Measurements from ENCODE around the gene CXCR6. TPM values are rescaled to one million over a fixed set of nuclear protein-coding genes. Genes with fewer than 3 reads are reported as not detected.
A peak's percentile ranks its signal among the peaks of the same experiment; 100 is the strongest.

CXCR6 gene
- total RNA-seq, 2 experiments from 2014 or later = 0.49 to 0.58 TPM

DNA sequence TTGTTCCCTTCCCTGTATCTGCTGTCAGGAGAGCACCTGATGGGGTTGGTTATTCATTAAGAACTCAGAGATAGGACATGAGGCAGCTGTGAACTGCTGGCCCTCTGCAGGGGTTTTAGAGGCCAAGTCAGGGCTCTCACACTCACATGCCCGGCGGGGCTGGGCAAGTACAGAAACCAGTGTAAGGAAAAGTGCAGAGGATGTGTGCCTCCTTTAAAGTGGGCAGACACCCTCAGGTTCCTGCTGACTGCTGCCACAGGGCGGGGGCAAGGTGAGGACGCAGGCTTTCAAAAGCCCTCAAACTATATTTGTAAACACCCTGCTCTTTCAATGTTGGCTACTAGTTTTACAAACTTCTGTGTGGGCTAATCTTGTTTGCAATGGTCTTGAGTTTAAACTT is 22.4 kb downstream of the CXCR6 start:
- Mint-ChIP-seq H3K27me3 (peaks cover 3% of the 10 kb centered on the region), H3K36me3 (peaks cover 57% of the 10 kb centered on the region), H3K4me1 (peaks cover 61% of the 10 kb centered on the region), H3K4me3 (no peak overlapping the region), H3K9me3 (no peaks in the 10 kb centered on the region), H3K27ac (peak overlapping the region; percentile 30)
- DNase-seq = peak; percentile 20

DNA sequence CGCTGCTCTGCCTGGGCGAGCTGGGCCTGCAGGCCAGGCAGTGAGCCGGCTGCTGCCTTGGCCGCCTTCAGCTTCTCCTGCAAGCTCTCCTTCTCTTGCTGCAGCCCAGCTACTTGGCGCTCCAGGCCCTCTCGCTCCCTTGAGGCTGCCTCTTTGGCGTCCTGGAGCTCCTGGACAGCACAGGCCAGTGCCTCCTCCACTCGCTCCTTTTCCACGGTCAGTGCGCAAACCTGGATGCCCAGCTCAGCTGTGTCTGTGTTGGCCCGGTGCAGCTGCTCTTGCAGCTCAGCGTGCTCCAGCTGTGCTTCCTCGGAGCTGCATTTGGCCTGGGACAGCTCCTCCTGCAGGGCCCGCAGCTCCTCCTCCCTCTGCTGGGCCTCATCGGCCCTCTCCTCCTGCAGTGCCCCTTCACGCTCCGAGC is 23.1 kb downstream of the CXCR6 start:
- Mint-ChIP-seq H3K9me3 (no peaks in the 10 kb centered on the region), H3K4me1 (peaks cover 58% of the 10 kb centered on the region), H3K4me3 (no peak overlapping the region), H3K27ac (no peak overlapping the region), H3K36me3 (peaks cover 56% of the 10 kb centered on the region), H3K27me3 (peaks cover 3% of the 10 kb centered on the region)
- DNase-seq = no peak

DNA sequence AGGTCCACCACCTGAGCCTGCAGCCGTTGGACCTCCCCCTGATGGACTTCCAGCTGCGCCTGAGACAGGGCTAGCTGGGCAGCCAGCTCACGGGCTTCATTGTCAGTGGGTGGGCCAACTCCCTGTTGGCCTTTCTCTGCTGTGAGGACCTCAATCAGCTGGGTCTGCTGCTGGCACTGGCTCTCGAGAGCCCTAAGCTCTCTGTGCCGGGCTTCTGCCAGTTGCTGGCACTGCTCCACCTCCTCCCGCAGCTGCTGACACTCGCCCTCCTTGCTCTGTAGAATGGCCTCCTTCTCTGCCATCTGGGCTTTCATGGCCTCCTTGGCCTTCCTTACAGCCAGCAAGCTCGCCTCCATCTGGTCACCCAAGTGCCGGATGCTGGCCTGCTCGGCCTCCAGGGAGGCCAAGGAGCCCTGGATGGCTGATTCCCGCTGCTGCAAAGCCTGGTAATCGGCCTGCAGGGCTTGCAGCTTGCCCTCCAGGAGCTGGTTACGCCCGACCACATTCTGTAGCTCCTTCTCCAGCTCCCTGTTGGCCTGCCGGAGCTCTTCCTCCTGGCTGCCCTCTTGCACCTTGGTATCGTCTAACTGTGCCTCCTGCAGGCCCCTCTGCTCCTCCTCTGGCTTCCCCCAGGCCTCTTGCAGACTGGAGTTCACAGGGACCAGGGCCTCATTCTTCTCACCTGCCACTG is 23.8 kb downstream of the CXCR6 start:
- Mint-ChIP-seq H3K4me3 (no peak overlapping the region), H3K27ac (no peak overlapping the region), H3K36me3 (peaks cover 58% of the 10 kb centered on the region)

DNA sequence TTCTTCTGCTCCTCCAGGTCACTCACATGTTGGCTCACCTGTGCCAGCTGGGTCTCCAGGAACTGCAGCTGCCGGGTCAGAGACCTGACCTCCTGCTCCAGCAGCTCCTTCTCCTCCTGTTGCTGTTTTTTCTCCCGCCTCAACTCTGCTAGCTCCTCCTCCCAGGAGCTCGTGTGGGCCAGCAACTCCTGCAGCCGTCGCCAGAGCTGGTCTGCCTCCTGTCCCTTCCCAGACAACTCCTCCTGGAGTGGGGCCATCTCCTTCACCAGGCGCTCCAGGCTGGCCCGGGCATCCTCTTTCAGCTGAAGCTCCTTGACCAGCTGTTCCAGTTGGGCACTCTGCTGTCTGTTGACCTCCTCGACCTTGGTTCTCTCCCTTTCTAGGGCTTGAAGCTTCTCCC is 24.5 kb downstream of the CXCR6 start:
- Mint-ChIP-seq H3K36me3 (peaks cover 58% of the 10 kb centered on the region), H3K9me3 (no peaks in the 10 kb centered on the region), H3K4me3 (no peak overlapping the region), H3K4me1 (peaks cover 52% of the 10 kb centered on the region), H3K27me3 (peaks cover 3% of the 10 kb centered on the region), H3K27ac (no peak overlapping the region)
- no peak for DNase-seq

More for the DNA sequence above, 23.8 kb downstream of the CXCR6 start:
- Mint-ChIP-seq H3K27me3 (peaks cover 3% of the 10 kb centered on the region), H3K4me1 (peaks cover 54% of the 10 kb centered on the region), H3K9me3 (no peaks in the 10 kb centered on the region)
- DNase-seq = no peak

DNA sequence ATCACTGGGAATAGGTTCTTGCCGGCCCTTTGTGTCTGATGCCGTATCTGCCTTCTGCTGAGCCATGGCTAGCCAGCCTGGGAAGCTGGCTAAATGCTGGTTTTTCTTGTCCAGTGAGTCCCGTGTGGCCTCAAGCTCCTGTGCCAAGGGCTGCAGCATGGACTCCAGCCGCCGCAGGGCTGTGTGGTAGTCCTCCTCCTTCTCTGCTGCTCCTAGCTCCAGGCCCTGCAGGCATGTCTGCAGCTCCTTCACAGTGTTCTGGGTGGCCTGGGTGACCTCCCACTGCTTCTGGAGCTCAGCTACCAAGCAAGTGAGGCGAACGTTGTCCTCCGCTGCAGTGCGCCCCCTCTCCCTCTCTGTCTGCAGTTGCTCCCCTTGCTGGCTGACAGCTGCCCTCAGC is 24.9 kb downstream of the CXCR6 start:
- peaks cover 3% of the 10 kb centered on the region for H3K27me3 Mint-ChIP-seq
- no peaks in the 10 kb centered on the region for H3K9me3 Mint-ChIP-seq
- no peak overlapping the region for H3K4me3 Mint-ChIP-seq
- no peak overlapping the region for H3K27ac Mint-ChIP-seq
- H3K36me3 Mint-ChIP-seq = peaks cover 56% of the 10 kb centered on the region
- no peak for DNase-seq
- peaks cover 52% of the 10 kb centered on the region for H3K4me1 Mint-ChIP-seq

DNA sequence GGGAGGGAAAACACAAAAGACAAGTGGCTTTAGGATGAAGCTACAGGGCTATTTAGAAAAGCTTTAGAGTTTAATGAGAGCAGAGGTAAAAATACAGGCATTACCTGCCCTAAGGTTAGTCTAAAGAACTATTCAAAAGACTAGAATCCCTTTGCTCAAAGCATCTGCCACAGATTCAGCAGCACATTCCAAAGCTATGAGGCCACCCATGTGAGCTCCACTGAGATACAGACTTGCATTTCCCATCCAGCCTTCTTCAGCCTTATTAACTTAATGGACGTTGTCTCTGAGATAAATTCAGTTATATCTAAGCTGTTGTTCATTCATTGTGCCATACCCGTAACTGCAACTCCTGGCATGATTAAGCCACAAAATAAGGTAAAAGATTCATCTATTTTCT is 25.4 kb downstream of the CXCR6 start:
- Mint-ChIP-seq H3K4me1 (peaks cover 47% of the 10 kb centered on the region), H3K9me3 (no peaks in the 10 kb centered on the region), H3K27me3 (peaks cover 3% of the 10 kb centered on the region), H3K27ac (no peak overlapping the region), H3K36me3 (peaks cover 59% of the 10 kb centered on the region), H3K4me3 (no peak overlapping the region)
- DNase-seq = no peak

DNA sequence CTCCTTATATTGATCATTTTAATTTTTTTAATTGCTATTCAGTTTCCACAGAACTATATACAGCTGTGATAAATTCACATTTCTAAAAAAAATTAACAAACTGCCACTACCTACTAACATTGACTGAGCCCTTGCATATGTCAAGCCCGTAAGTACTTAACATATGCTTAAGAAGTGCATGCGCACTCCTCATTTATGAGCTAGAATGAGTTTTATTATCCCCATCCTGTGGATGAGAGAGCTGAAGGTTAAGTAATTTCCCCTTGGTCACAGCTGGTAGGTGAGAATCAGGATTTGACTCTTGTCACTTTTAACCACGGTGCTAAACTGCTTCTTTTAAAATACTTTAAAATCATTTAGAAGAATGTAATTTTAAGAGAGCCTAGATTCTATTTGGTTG is 25.9 kb downstream of the CXCR6 start:
- Mint-ChIP-seq H3K36me3 (peaks cover 57% of the 10 kb centered on the region), H3K27ac (no peak overlapping the region), H3K4me3 (no peak overlapping the region), H3K27me3 (peaks cover 3% of the 10 kb centered on the region), H3K4me1 (peaks cover 43% of the 10 kb centered on the region), H3K9me3 (no peaks in the 10 kb centered on the region)
- DNase-seq = no peak

DNA sequence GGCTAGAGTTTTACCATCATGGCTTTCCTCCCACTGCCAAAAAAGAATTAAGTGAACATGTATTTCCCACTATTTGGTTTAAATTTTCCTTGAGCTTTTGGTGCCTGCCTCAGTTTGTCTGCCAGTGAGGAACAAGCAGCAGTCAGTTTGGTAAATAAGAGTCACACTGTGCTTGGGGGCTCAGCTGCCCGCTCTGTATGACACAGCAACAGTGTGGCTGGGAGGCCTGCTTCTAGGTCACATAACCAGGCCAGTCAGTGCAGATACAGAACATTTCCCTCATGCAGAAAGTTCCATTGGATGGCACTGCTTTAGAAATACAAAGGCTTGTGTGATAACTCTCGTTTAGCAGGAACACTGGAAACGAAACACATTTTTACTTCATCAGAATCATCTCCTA is 26.7 kb downstream of the CXCR6 start:
- no peak overlapping the region for H3K4me3 Mint-ChIP-seq
- peaks cover 39% of the 10 kb centered on the region for H3K4me1 Mint-ChIP-seq
- peaks cover 3% of the 10 kb centered on the region for H3K27me3 Mint-ChIP-seq
- no peak for DNase-seq
- H3K27ac Mint-ChIP-seq = no peak overlapping the region
- no peaks in the 10 kb centered on the region for H3K9me3 Mint-ChIP-seq
- peaks cover 58% of the 10 kb centered on the region for H3K36me3 Mint-ChIP-seq

DNA sequence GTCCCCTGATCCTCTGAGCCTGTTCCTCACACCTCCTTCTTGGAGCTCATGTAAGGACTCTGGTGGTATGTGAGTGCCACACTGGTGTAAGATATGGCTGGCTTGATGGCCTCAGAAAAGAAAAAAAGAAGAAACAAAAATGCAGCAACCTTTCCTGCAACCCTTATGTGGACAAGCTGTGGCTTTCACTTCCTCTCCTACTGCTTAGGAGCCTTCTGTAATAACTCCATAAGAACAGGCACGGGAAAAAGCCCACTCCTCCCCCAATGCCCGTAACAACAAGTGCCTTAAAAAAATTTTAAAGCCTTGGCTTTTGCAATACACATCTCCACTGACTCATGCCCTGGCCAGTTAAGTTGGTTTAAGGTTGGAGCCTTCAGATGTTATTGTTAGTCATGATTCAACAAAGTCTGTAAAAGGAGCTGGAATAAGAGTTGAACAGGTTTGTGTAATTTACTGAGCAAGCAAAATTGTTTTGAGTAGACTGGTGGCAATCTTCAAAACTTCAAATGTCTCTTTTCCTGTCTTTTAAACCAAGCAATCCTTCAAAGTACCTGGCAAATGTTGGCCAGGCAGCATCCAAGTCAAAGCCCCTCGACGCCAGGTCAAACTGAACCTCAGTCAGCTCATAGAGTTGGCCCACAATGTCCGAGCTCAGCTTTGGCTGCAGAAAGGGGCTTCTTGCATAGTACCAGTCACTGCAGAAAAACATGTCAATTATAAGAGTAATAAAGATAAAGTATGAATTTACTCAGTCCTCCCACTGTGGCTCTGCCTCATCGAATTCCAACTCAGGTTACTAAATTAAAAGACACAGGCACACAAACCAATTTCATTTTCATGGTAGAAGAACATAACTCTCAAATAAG is 29.5 kb downstream of the CXCR6 start:
- H3K4me3 Mint-ChIP-seq = no peak overlapping the region
- H3K9me3 Mint-ChIP-seq = no peaks in the 10 kb centered on the region
- peaks cover 47% of the 10 kb centered on the region for H3K4me1 Mint-ChIP-seq
- DNase-seq = no peak
- no peak overlapping the region for H3K27ac Mint-ChIP-seq
- H3K27me3 Mint-ChIP-seq = peaks cover 1% of the 10 kb centered on the region
- peaks cover 64% of the 10 kb centered on the region for H3K36me3 Mint-ChIP-seq

DNA sequence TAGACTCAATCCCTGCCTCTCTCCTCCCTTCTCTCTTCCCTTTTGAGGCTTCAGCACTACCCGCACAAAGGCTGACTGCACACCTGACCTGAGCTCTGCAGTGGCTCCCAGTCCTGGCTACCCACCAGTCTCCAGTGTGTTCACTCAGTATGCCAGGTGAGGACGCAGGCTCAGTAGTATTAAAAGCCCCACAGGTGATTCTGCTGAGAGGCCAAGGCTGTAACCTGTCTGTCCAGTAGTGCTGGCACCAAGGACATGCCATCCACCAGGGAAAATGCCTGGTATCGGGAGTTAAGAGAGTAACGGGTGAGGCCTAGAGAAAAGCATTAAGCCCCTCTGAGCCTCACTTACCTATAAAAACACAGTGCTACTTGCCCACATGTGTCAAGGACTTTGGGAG is 31.4 kb downstream of the CXCR6 start:
- peaks cover 61% of the 10 kb centered on the region for H3K4me1 Mint-ChIP-seq
- H3K4me3 Mint-ChIP-seq = no peak overlapping the region
- peaks cover 3% of the 10 kb centered on the region for H3K9me3 Mint-ChIP-seq
- DNase-seq = no peak
- H3K27me3 Mint-ChIP-seq = no peaks in the 10 kb centered on the region
- peaks cover 72% of the 10 kb centered on the region for H3K36me3 Mint-ChIP-seq
- no peak overlapping the region for H3K27ac Mint-ChIP-seq

DNA sequence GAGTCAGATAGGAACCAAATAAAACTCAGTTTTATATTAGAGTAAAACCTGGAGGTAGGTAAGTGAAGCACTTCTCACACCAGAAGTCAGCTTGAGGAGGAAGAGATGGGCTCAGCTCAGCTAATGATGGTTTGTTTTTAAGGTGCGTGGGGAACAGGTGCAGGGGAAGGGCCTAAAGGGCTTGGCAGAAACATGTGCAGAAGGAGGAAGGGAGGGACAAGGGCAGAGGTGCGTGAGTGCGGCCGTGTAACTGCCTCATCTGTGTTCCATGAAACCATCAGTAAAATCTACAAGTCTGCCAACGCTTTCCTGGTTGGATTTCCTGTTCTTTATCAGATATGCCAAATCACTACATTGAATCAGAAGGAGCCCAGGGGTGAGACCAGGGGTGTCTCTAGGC is 32.4 kb downstream of the CXCR6 start:
- Mint-ChIP-seq H3K4me1 (peaks cover 70% of the 10 kb centered on the region), H3K36me3 (peaks cover 67% of the 10 kb centered on the region), H3K4me3 (no peak overlapping the region), H3K27ac (no peak overlapping the region), H3K27me3 (no peaks in the 10 kb centered on the region), H3K9me3 (peaks cover 3% of the 10 kb centered on the region)
- no peak for DNase-seq

DNA sequence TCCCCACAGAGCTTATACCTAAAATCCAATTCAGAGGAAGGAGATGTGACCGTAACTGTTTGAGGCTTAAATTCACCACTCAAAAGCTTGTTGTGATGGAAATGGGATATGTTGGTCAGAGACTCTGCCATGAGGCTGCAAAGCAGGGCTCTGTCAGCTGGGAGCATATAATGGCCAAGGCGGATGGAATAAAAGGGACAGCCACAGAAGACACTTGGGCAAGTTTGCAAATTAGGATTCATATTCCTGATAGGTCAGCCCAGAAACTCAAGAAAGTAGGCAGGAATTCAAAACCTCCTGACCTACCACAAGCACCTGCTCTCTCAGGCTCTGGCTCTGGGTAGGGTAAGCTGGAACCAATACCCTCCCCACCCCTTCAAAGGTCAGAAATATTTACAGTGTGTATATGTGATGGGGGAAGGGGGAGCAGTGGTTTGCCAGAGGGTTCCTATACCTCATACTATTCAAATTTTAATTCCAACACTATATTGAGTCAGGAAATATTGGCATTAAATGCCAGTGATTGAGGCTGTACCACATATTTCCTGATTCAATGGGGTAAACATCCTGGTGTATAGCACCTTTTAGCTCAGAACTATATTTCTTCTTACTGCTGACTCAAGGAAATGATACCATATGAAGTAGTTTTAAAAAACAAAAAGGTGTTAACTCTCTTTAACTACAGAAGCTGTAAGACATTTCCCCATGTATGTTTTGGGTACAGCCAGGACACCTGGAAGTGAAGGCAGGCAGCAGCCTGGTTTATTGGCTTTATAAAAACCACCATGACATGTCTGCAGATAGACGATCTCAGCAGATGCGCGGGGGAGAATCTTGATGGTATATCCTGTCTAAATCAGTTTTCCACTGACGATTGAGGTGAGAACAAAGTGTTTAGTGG is 33.2 kb downstream of the CXCR6 start:
- H3K27me3 Mint-ChIP-seq = no peaks in the 10 kb centered on the region
- H3K4me3 Mint-ChIP-seq = peak overlapping the region; percentile 43
- no peak for DNase-seq
- peaks cover 67% of the 10 kb centered on the region for H3K36me3 Mint-ChIP-seq
- peaks cover 3% of the 10 kb centered on the region for H3K9me3 Mint-ChIP-seq
- H3K4me1 Mint-ChIP-seq = peaks cover 77% of the 10 kb centered on the region
- peak overlapping the region; percentile 82 for H3K27ac Mint-ChIP-seq

DNA sequence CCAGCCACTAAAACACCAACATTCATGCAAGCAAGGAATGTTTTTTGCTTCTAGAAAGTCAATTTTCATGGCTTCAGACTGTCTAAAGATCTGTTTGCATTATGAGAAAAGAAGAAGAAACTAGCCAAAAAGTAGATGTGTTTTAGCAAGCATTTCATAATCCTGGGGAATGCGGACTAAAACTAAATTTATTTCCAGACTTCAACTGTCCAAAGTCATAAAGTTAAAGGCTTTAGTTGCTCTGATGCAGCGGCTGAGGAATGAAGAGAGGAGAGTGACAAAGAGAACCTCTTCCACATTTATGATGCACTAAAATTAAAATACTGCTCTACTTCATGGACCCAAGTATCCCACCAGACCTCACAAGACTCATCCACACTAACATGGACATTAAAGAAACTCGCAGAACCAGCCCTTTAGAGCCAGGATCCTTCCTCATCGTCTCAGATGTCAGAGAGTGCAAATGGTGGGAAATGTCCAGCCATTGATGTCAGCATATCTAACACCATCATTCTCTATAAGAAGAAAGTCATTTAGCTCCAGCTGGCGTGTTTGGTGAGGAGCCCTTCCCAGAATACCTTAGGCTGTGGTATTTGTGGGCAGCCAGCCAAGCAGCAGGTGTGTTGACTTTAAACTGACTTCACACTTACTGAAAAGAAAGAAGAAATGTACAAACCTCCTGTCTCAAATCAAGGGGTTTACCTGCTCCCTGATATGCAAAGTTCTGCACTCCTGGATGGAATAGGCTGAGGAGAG is 34.9 kb downstream of the CXCR6 start:
- peaks cover 3% of the 10 kb centered on the region for H3K9me3 Mint-ChIP-seq
- H3K36me3 Mint-ChIP-seq = peaks cover 71% of the 10 kb centered on the region
- peak; percentile 71 for DNase-seq
- peaks cover 72% of the 10 kb centered on the region for H3K4me1 Mint-ChIP-seq
- H3K27me3 Mint-ChIP-seq = no peaks in the 10 kb centered on the region
- H3K4me3 Mint-ChIP-seq = peak overlapping the region; percentile 70
- peak overlapping the region; percentile 87 for H3K27ac Mint-ChIP-seq

DNA sequence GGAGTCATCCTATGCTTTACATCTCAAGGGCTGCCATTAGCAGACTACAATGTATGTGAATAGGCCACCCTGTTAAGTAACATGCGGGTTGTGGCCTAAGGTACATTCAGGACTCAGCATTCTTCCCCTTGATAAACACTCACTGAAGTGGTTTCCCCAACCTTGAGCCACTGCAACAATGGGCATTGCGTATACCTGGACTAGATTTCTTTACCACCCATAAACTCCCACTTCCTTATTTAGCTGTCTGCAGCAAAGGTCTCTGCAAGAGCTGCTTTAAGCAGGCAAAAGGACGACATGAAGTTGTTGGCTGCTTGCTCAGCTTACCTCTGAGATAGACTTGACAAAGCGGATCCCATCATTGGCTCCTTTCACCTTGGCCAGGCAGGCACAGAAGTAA is 36.1 kb downstream of the CXCR6 start:
- Mint-ChIP-seq H3K4me3 (peak overlapping the region; percentile 40), H3K9me3 (peaks cover 3% of the 10 kb centered on the region), H3K27me3 (no peaks in the 10 kb centered on the region), H3K4me1 (peaks cover 72% of the 10 kb centered on the region), H3K36me3 (peaks cover 74% of the 10 kb centered on the region), H3K27ac (peak overlapping the region; percentile 87)
- no peak for DNase-seq
